Activated T-helper 2 cell treated with anti-CD3 and anti-CD28 coated beads, Interferon-gamma antibody, Interleukin-2, Interleukin-4, amounts not matched to agents 10 μg/mL and 5 μg/mL and 100 μg/mL, durations not matched to agents 14 hours and 24 hours and 36 hours (primary cell): Measurements from ENCODE around the gene AIP. TPM values are rescaled to one million over a fixed set of nuclear protein-coding genes. Genes with fewer than 3 reads are reported as not detected.

Source experiments
- DNase-seq: peaks from one replicate; pipeline ENCODE4 v3.0.0; 2021; ENCODE audit warnings: low spot score
- H3K27ac Mint-ChIP-seq: one replicate; pipeline ENCODE4 v1.8.0; 2021; ENCODE audit warnings: mixed read lengths
- H3K27me3 Mint-ChIP-seq: one replicate; pipeline ENCODE4 v1.8.0; 2021; ENCODE audit warnings: low read depth, mixed read lengths
- H3K36me3 Mint-ChIP-seq: one replicate; pipeline ENCODE4 v1.8.0; 2021; ENCODE audit warnings: low read depth, mixed read lengths
- H3K4me1 Mint-ChIP-seq: one replicate; pipeline ENCODE4 v1.8.0; 2021; ENCODE audit warnings: low read depth, mixed read lengths
- H3K4me3 Mint-ChIP-seq: one replicate; pipeline ENCODE4 v1.8.0; 2021; ENCODE audit warnings: low read depth, mild to moderate bottlenecking, moderate library complexity, mixed read lengths
- H3K9me3 Mint-ChIP-seq: one replicate; pipeline ENCODE4 v1.8.0; 2021; ENCODE audit warnings: mixed read lengths
- intact Hi-C: fragments of 100-400 bp; cut with micrococcal nuclease; formaldehyde crosslinking; loops from one replicate; pipeline ENCODE4 v1.15.1; 2023
- total RNA-seq: library from RNA; stranded (reverse); gene quantifications from 2 replicates; pipeline ENCODE4 v1.2.3, GENCODE V29; 2022

The AIP gene
- total RNA-seq, 1 donor from 2014 or later: 191 TPM

- Mint-ChIP-seq H3K27me3 (no peaks in the 10 kb centered on the region), H3K27ac (no peak overlapping the region), H3K9me3 (no peaks in the 10 kb centered on the region), H3K4me3 (no peak overlapping the region), H3K4me1 (peaks cover 6% of the 10 kb centered on the region), H3K36me3 (peaks cover 50% of the 10 kb centered on the region)
- no peak for DNase-seq
- intact Hi-C loops: no loop called here
Measured at GRCh38 chr11:67493548-67494370, 10.9 kb downstream of the AIP start.

GRCh38 chr11:67494371-67495233 is 11.8 kb downstream of the AIP start:
- intact Hi-C loops: no loop called here
- peaks cover 3% of the 10 kb centered on the region for H3K4me1 Mint-ChIP-seq
- H3K27ac Mint-ChIP-seq: no peak overlapping the region
- no peaks in the 10 kb centered on the region for H3K9me3 Mint-ChIP-seq
- DNase-seq: no peak
- no peaks in the 10 kb centered on the region for H3K27me3 Mint-ChIP-seq
- H3K4me3 Mint-ChIP-seq: no peak overlapping the region
- H3K36me3 Mint-ChIP-seq: peaks cover 53% of the 10 kb centered on the region

GRCh38 chr11:67495234-67496005 is 12.6 kb downstream of the AIP start:
- Mint-ChIP-seq H3K27me3 (no peaks in the 10 kb centered on the region), H3K4me3 (no peak overlapping the region), H3K4me1 (no peaks in the 10 kb centered on the region), H3K36me3 (peaks cover 51% of the 10 kb centered on the region), H3K9me3 (no peaks in the 10 kb centered on the region), H3K27ac (no peak overlapping the region)
- intact Hi-C loops: no loop called here
- no peak for DNase-seq

- peaks cover 7% of the 10 kb centered on the region for H3K4me1 Mint-ChIP-seq
- H3K36me3 Mint-ChIP-seq: peaks cover 54% of the 10 kb centered on the region
- intact Hi-C loops: no loop called here
- DNase-seq: no peak
- no peaks in the 10 kb centered on the region for H3K9me3 Mint-ChIP-seq
- no peak overlapping the region for H3K4me3 Mint-ChIP-seq
- H3K27me3 Mint-ChIP-seq: no peaks in the 10 kb centered on the region
- no peak overlapping the region for H3K27ac Mint-ChIP-seq
Measured at GRCh38 chr11:67496113-67496512, 13.3 kb downstream of the AIP start.

- no peak overlapping the region for H3K4me3 Mint-ChIP-seq
- no peak overlapping the region for H3K27ac Mint-ChIP-seq
- H3K9me3 Mint-ChIP-seq: no peaks in the 10 kb centered on the region
- DNase-seq: no peak
- H3K27me3 Mint-ChIP-seq: no peaks in the 10 kb centered on the region
- intact Hi-C loops: no loop called here
- H3K36me3 Mint-ChIP-seq: peaks cover 62% of the 10 kb centered on the region
- H3K4me1 Mint-ChIP-seq: peaks cover 10% of the 10 kb centered on the region
Measured at GRCh38 chr11:67497656-67498291, 14.9 kb downstream of the AIP start.

- intact Hi-C loops: no loop called here
- H3K9me3 Mint-ChIP-seq: no peaks in the 10 kb centered on the region
- peaks cover 70% of the 10 kb centered on the region for H3K36me3 Mint-ChIP-seq
Measured at GRCh38 chr11:67498544-67498972, 15.7 kb downstream of the AIP start.

GRCh38 chr11:67499808-67500483 is 17.1 kb downstream of the AIP start:
- no peak overlapping the region for H3K27ac Mint-ChIP-seq
- intact Hi-C loops: no loop called here
- H3K9me3 Mint-ChIP-seq: no peaks in the 10 kb centered on the region
- DNase-seq: no peak
- H3K27me3 Mint-ChIP-seq: no peaks in the 10 kb centered on the region
- H3K36me3 Mint-ChIP-seq: peaks cover 64% of the 10 kb centered on the region
- peaks cover 14% of the 10 kb centered on the region for H3K4me1 Mint-ChIP-seq
- H3K4me3 Mint-ChIP-seq: no peak overlapping the region

More at GRCh38 chr11:67498544-67498972, 15.7 kb downstream of the AIP start:
- DNase-seq: no peak
- Mint-ChIP-seq H3K4me1 (peaks cover 14% of the 10 kb centered on the region), H3K27me3 (no peaks in the 10 kb centered on the region), H3K27ac (no peak overlapping the region), H3K4me3 (no peak overlapping the region)

GRCh38 chr11:67500484-67500821 is 17.6 kb downstream of the AIP start:
- no peaks in the 10 kb centered on the region for H3K9me3 Mint-ChIP-seq
- DNase-seq: no peak
- H3K27ac Mint-ChIP-seq: peak overlapping the region; percentile 21
- H3K4me1 Mint-ChIP-seq: peaks cover 15% of the 10 kb centered on the region
- no peak overlapping the region for H3K4me3 Mint-ChIP-seq
- no peaks in the 10 kb centered on the region for H3K27me3 Mint-ChIP-seq
- intact Hi-C loops: no loop called here
- H3K36me3 Mint-ChIP-seq: peaks cover 62% of the 10 kb centered on the region

- peak overlapping the region; percentile 21 for H3K27ac Mint-ChIP-seq
- intact Hi-C loops: no loop called here
- H3K36me3 Mint-ChIP-seq: peaks cover 57% of the 10 kb centered on the region
- H3K9me3 Mint-ChIP-seq: no peaks in the 10 kb centered on the region
- no peak for DNase-seq
- H3K27me3 Mint-ChIP-seq: no peaks in the 10 kb centered on the region
- H3K4me3 Mint-ChIP-seq: no peak overlapping the region
- H3K4me1 Mint-ChIP-seq: peaks cover 20% of the 10 kb centered on the region
Measured at GRCh38 chr11:67500831-67501715, 18.2 kb downstream of the AIP start.

GRCh38 chr11:67501854-67502253 is 19.0 kb downstream of the AIP start:
- Mint-ChIP-seq H3K4me1 (peaks cover 24% of the 10 kb centered on the region), H3K36me3 (peaks cover 62% of the 10 kb centered on the region), H3K27me3 (no peaks in the 10 kb centered on the region), H3K9me3 (no peaks in the 10 kb centered on the region), H3K27ac (no peak overlapping the region), H3K4me3 (no peak overlapping the region)
- intact Hi-C loops: no loop called here
- DNase-seq: no peak

- Mint-ChIP-seq H3K27ac (no peak overlapping the region), H3K4me3 (peak overlapping the region; percentile 71), H3K27me3 (no peaks in the 10 kb centered on the region), H3K9me3 (no peaks in the 10 kb centered on the region), H3K4me1 (peaks cover 28% of the 10 kb centered on the region), H3K36me3 (peaks cover 66% of the 10 kb centered on the region)
- intact Hi-C loops: no loop called here
- DNase-seq: no peak
Measured at GRCh38 chr11:67502328-67502979, 19.6 kb downstream of the AIP start.
